ENCODE results near the gene DNAJC17. TPM values are rescaled to one million over a fixed set of nuclear protein-coding genes. Genes with fewer than 3 reads are reported as not detected.

Gene DNAJC17
- total RNA-seq, 1 donor = 14.8 TPM

GRCh38 chr15:40843885-40844695 lies 36.8 kb upstream of the DNAJC17 start, which contains the start of gene SPINT1:
TSS of gene SPINT1 (plus strand) at chr15:40844048. CDS start at chr15:40844555, 507 bp downstream.
- Histone ChIP-seq H3K4me3 (ENCODE audit: insufficient read depth, low read length) (peak within 1 kb of the TSS; percentile 59), H3K79me2 (ENCODE audit: insufficient read depth, low read length) (no peaks in the 10 kb centered on the region), H3K27me3 (ENCODE audit: insufficient read depth, low read length) (peaks cover 37% of the 10 kb centered on the region), H3K9me3 (ENCODE audit: low read depth, low read length) (no peaks in the 10 kb centered on the region), H4K20me1 (ENCODE audit: insufficient read depth, low read length) (no peaks in the 10 kb centered on the region), H2AFZ (ENCODE audit: low read length) (peak within 1 kb of the TSS; percentile 76), H3K27ac (ENCODE audit: low read depth, low read length) (no peak within 1 kb of the TSS), H3K4me1 (ENCODE audit: insufficient read depth, low read length) (peaks cover 16% of the 10 kb centered on the region), H3K4me2 (ENCODE audit: insufficient read depth, low read length) (peak within 1 kb of the TSS; percentile 77), H3K36me3 (ENCODE audit: insufficient read depth, low read length) (no peaks in the 10 kb centered on the region)
- DNase-seq (ENCODE audit: insufficient read length, low spot score, missing footprints) = peak; percentile 90
- TF ChIP-seq CTCF (IDR thresholded peaks at IDR 0.05; ENCODE audit: extremely low read depth, low read depth, low read length) = no peak

GRCh38 chr15:40843261-40843884 lies 36.1 kb upstream of the DNAJC17 start:
- H3K79me2 ChIP-seq (ENCODE audit: insufficient read depth, low read length) = no peaks in the 10 kb centered on the region
- TF ChIP-seq CTCF (IDR thresholded peaks at IDR 0.05; ENCODE audit: extremely low read depth, low read depth, low read length) = no peak

GRCh38 chr15:40841741-40842140 lies 34.5 kb upstream of the DNAJC17 start:
- Histone ChIP-seq H3K9me3 (ENCODE audit: low read depth, low read length) (no peaks in the 10 kb centered on the region), H2AFZ (ENCODE audit: low read length) (no peak overlapping the region), H3K27me3 (ENCODE audit: insufficient read depth, low read length) (peaks cover 33% of the 10 kb centered on the region), H3K4me2 (ENCODE audit: insufficient read depth, low read length) (no peak overlapping the region), H3K4me1 (ENCODE audit: insufficient read depth, low read length) (peaks cover 13% of the 10 kb centered on the region), H3K79me2 (ENCODE audit: insufficient read depth, low read length) (no peaks in the 10 kb centered on the region), H3K4me3 (ENCODE audit: insufficient read depth, low read length) (no peak overlapping the region), H4K20me1 (ENCODE audit: insufficient read depth, low read length) (no peaks in the 10 kb centered on the region), H3K36me3 (ENCODE audit: insufficient read depth, low read length) (no peaks in the 10 kb centered on the region), H3K27ac (ENCODE audit: low read depth, low read length) (no peak overlapping the region)
- DNase-seq (ENCODE audit: insufficient read length, low spot score, missing footprints) = peak; percentile 56
- no peak for TF ChIP-seq CTCF (IDR thresholded peaks at IDR 0.05; ENCODE audit: extremely low read depth, low read depth, low read length)

More at GRCh38 chr15:40843261-40843884, 36.1 kb upstream of the DNAJC17 start:
- no peaks in the 10 kb centered on the region for H3K9me3 ChIP-seq (ENCODE audit: low read depth, low read length)
- H3K4me1 ChIP-seq (ENCODE audit: insufficient read depth, low read length) = peaks cover 16% of the 10 kb centered on the region
- no peak overlapping the region for H3K27ac ChIP-seq (ENCODE audit: low read depth, low read length)
- no peaks in the 10 kb centered on the region for H4K20me1 ChIP-seq (ENCODE audit: insufficient read depth, low read length)
- DNase-seq (ENCODE audit: insufficient read length, low spot score, missing footprints) = peak; percentile 77
- no peak overlapping the region for H2AFZ ChIP-seq (ENCODE audit: low read length)
- H3K36me3 ChIP-seq (ENCODE audit: insufficient read depth, low read length) = no peaks in the 10 kb centered on the region
- peak overlapping the region; percentile 59 for H3K4me3 ChIP-seq (ENCODE audit: insufficient read depth, low read length)
- peak overlapping the region; percentile 77 for H3K4me2 ChIP-seq (ENCODE audit: insufficient read depth, low read length)
- H3K27me3 ChIP-seq (ENCODE audit: insufficient read depth, low read length) = peaks cover 37% of the 10 kb centered on the region

- no peaks in the 10 kb centered on the region for H3K36me3 ChIP-seq (ENCODE audit: insufficient read depth, low read length)
- H3K4me3 ChIP-seq (ENCODE audit: insufficient read depth, low read length) = no peak overlapping the region
- no peaks in the 10 kb centered on the region for H3K4me1 ChIP-seq (ENCODE audit: insufficient read depth, low read length)
- H3K9me3 ChIP-seq (ENCODE audit: low read depth, low read length) = no peaks in the 10 kb centered on the region
- no peak overlapping the region for H3K27ac ChIP-seq (ENCODE audit: low read depth, low read length)
- no peaks in the 10 kb centered on the region for H3K79me2 ChIP-seq (ENCODE audit: insufficient read depth, low read length)
- H3K27me3 ChIP-seq (ENCODE audit: insufficient read depth, low read length) = peaks cover 21% of the 10 kb centered on the region
- TF ChIP-seq CTCF (IDR thresholded peaks at IDR 0.05; ENCODE audit: extremely low read depth, low read depth, low read length) = no peak
- DNase-seq (ENCODE audit: insufficient read length, low spot score, missing footprints) = peak; percentile 56
- H2AFZ ChIP-seq (ENCODE audit: low read length) = peak overlapping the region; percentile 81
- H3K4me2 ChIP-seq (ENCODE audit: insufficient read depth, low read length) = no peak overlapping the region
- no peaks in the 10 kb centered on the region for H4K20me1 ChIP-seq (ENCODE audit: insufficient read depth, low read length)
Measured at GRCh38 chr15:40838756-40839155, 31.5 kb upstream of the DNAJC17 start.

All from osteoblast (primary cell).